Gastrocnemius medialis (tissue), 4 donors: ENCODE results near the gene LINGO4. TPM values are rescaled to one million over a fixed set of nuclear protein-coding genes. Genes with fewer than 3 reads are reported as not detected.

ENCODE experiments used
- ATAC-seq, 2 donors: fragments of 150-250 bp; one replicate each; pipeline ENCODE4 v1.9.1; 2016
- DNase-seq, 2 donors: peaks; one replicate each; pipeline ENCODE4 v3.0.0-alpha.2; 2019
- H3K27ac ChIP-seq, 4 donors: fragments of 200-600 bp; sonication (generic); 1 replicate in 1 of 4; 2 replicates in 3 of 4; pipeline ENCODE4 v1.5.1; 2016 to 2018; ENCODE audit warnings: mild to moderate bottlenecking in 2 of 4, moderate library complexity in 1 of 4
- H3K27me3 ChIP-seq, 3 donors: fragments of 200-600 bp; sonication (generic) in 2 of 3; 1 replicate in 1 of 3; 2 replicates in 2 of 3; pipeline versions ENCODE4 v1.5.1 to v1.6.0; 2016 to 2019; ENCODE audit warnings: mild to moderate bottlenecking in 1 of 3, moderate library complexity in 1 of 3
- H3K36me3 ChIP-seq, 2 donors: fragments of 200-600 bp; sonication (generic) in 1 of 2; one replicate each; pipeline ENCODE4 v1.5.1; 2017 to 2018
- H3K4me1 ChIP-seq, 2 donors: fragments of 200-600 bp; sonication (generic) in 1 of 2; one replicate each; pipeline ENCODE4 v1.5.1; 2016 to 2017; ENCODE audit warnings: mild to moderate bottlenecking in 2 of 2
- H3K4me3 ChIP-seq, 4 donors: fragments of 200-600 bp; sonication (generic) in 3 of 4; 1 replicate in 1 of 4; 2 replicates in 3 of 4; pipeline ENCODE4 v1.5.1; 2016 to 2019; ENCODE audit warnings: mild to moderate bottlenecking in 2 of 4
- H3K9me3 ChIP-seq, 3 donors: fragments of 200-600 bp; sonication (generic) in 2 of 3; 1 replicate in 1 of 3; 2 replicates in 2 of 3; pipeline ENCODE4 v1.5.1; 2016 to 2019
- CTCF ChIP-seq, 5 experiments: fragments of 450-650 bp in 3 of 5; fragments of 200-600 bp in 2 of 5; sonication (generic) in 2 of 5; IDR thresholded peaks in 4 of 5; conservative IDR thresholded peaks in 1 of 5; 1 replicate in 4 of 5; 2 replicates in 1 of 5; pipeline ENCODE4 v1.5.1; 2016 to 2019; ENCODE audit warnings: antibody characterized with exemption in 5 of 5, mild to moderate bottlenecking in 3 of 5, moderate library complexity in 3 of 5
- POLR2A ChIP-seq, 2 donors: fragments of 450-650 bp; IDR thresholded peaks; one replicate each; pipeline ENCODE4 v1.6.1; 2017; ENCODE audit warnings: antibody characterized with exemption in 2 of 2, mild to moderate bottlenecking in 2 of 2, moderate library complexity in 2 of 2
- in situ Hi-C, 4 donors: fragments of 200-750 bp; cut with MboI; loops; one replicate each; pipeline versions ENCODE4 v1.15.0 to v1.8.0; 2017; ENCODE audit warnings: low sequenced_read_pairs in 4 of 4
- intact Hi-C: fragments of 100-400 bp; cut with DNase I; formaldehyde crosslinking; loops from one replicate; pipeline ENCODE4 v1.15.1; 2023; ENCODE audit warnings: low total_unique reads
- total RNA-seq, 4 donors: library from RNA; depleted of rRNA; stranded (reverse); fragments of >200 nt; gene quantifications; one replicate each; pipeline versions ENCODE4 v1.1.0 to v1.2.3, GENCODE V29; 2016

LINGO4 gene
- total RNA-seq, 4 donors from 2014 or later: 4.2 to 24.5 (median 14.3) TPM

- Histone ChIP-seq H3K36me3 (no peaks in the 10 kb centered on the region), H3K4me3 (no peak overlapping the region), H3K9me3 (no peaks in the 10 kb centered on the region), H3K27ac (no peak overlapping the region), H3K4me1 (peaks cover 0 to 2% of the 10 kb centered on the region in 2 donors), H3K27me3 (no peaks in the 10 kb centered on the region)
- TF ChIP-seq POLR2A (IDR thresholded peaks at IDR 0.05) (no peak), CTCF (IDR thresholded peaks at IDR 0.05 in 4 of 5, conservative IDR thresholded peaks at IDR 0.05 in 1 of 5) (no peak)
- in situ Hi-C loops (no loop called here), intact Hi-C loops (no loop called here)
- DNase-seq (no peak), ATAC-seq (no peak)
Measured at GRCh38 chr1:151799179-151800022, 5.8 kb downstream of the LINGO4 start.

- intact Hi-C loops: no loop called here
- Histone ChIP-seq H3K4me1 (no peaks in the 10 kb centered on the region), H3K36me3 (no peaks in the 10 kb centered on the region), H3K27ac (no peak overlapping the region), H3K9me3 (no peaks in the 10 kb centered on the region), H3K4me3 (no peak overlapping the region), H3K27me3 (no peaks in the 10 kb centered on the region)
- DNase-seq: no peak
- in situ Hi-C loops: no loop called here
- TF ChIP-seq CTCF (IDR thresholded peaks at IDR 0.05 in 4 of 5, conservative IDR thresholded peaks at IDR 0.05 in 1 of 5): no peak
- ATAC-seq: no peak
Measured at GRCh38 chr1:151798571-151798970, 6.6 kb downstream of the LINGO4 start.

GRCh38 chr1:151790940-151791651, 14.1 kb downstream of the LINGO4 start:
- intact Hi-C loops: loop anchor here (1.0 kb wide), 4 partner anchors 28 to 179 kb away; partner anchors contain the start of genes MRPL9 and SNX27
- H3K9me3 ChIP-seq: no peaks in the 10 kb centered on the region
- H3K36me3 ChIP-seq: no peaks in the 10 kb centered on the region
- in situ Hi-C loops: no loop called here
- H3K4me1 ChIP-seq: peaks cover 12 to 14% of the 10 kb centered on the region in 2 donors
- ATAC-seq (peak in 1 of 2 donors; percentile 10), DNase-seq (no peak)
- no peaks in the 10 kb centered on the region for H3K27me3 ChIP-seq
- TF ChIP-seq POLR2A (IDR thresholded peaks at IDR 0.05) (no peak), CTCF (IDR thresholded peaks at IDR 0.05 in 4 of 5, conservative IDR thresholded peaks at IDR 0.05 in 1 of 5) (no peak)
- H3K4me3 ChIP-seq: peak overlapping the region; percentile 63 to 88 (median 84)
- H3K27ac ChIP-seq: peak overlapping the region; percentile 75 to 80 (median 79)

- intact Hi-C loops (loop anchor here (1.0 kb wide), 4 partner anchors 27 to 178 kb away; partner anchors contain the start of genes MRPL9 and SNX27), in situ Hi-C loops (no loop called here)
Measured at GRCh38 chr1:151790071-151790939, 14.9 kb downstream of the LINGO4 start, which contains the start of gene TDRKH. TDRKH (minus strand) TSS chr1:151790500; CDS start chr1:151783022, 7,478 bp downstream.

More at GRCh38 chr1:151790071-151790939, 14.9 kb downstream of the LINGO4 start, which contains the start of gene TDRKH:
- no peaks in the 10 kb centered on the region for H3K9me3 ChIP-seq
- TF ChIP-seq POLR2A (IDR thresholded peaks at IDR 0.05) (peak; percentile 65 to 86), CTCF (IDR thresholded peaks at IDR 0.05 in 4 of 5, conservative IDR thresholded peaks at IDR 0.05 in 1 of 5) (peak in 3 of 5 experiments; percentile 23 to 40 (median 39))
- peak within 1 kb of the TSS; percentile 75 to 80 (median 80) for H3K27ac ChIP-seq
- no peaks in the 10 kb centered on the region for H3K36me3 ChIP-seq
- no peaks in the 10 kb centered on the region for H3K27me3 ChIP-seq
- DNase-seq: peak; percentile 99
- H3K4me3 ChIP-seq: peak within 1 kb of the TSS; percentile 63 to 88 (median 84)
- ATAC-seq: peak; percentile 99
- H3K4me1 ChIP-seq: peaks cover 12 to 14% of the 10 kb centered on the region in 2 donors
